HepG2 (cell line): ENCODE measurements around the gene THOC1. TPM values are rescaled to one million over a fixed set of nuclear protein-coding genes. Genes with fewer than 3 reads are reported as not detected.

Experiments
- ATAC-seq: fragments of 200-7000 bp; cut with Tn5 transposase; 3 replicates; pipeline ENCODE4 v1.9.1; 2020; ENCODE audit warnings: mild to moderate bottlenecking, moderate library complexity
- BruUV-seq: library from RNA; stranded (reverse); fragments of 400-500 nt; replicated peaks from 2 replicates; lab custom pipeline; 2021; lab: Mats Ljungman, UMichigan
- CTCF ChIA-PET: fragments of 300-600 bp; formaldehyde crosslinking; extraction: SDS; loops from one replicate; lab custom pipeline; 2021; ENCODE audit warnings: low total read pairs, inconsistent platforms, low intra/inter-chr PET ratio; lab: Yijun Ruan, JAX
- POLR2A ChIA-PET: fragments of 350-600 bp; sonication (Branson Sonifier 250); formaldehyde crosslinking; loops from one replicate; lab custom pipeline; 2020; ENCODE audit warnings: antibody characterized with exemption, inconsistent platforms; lab: Yijun Ruan, JAX
- DNase-seq: peaks from one replicate; pipeline ENCODE4 v3.0.0-alpha.2; 2015; ENCODE audit warnings: low spot score
- FAIRE-seq: peaks from 3 replicates; lab custom pipeline; 2011; peaks lifted over from hg19 to GRCh38; lab: Jason Lieb, UNC
- H2AFZ ChIP-seq: one replicate; pipeline ENCODE4 v1.6.1; 2011; ENCODE audit warnings: low read length, inconsistent platforms
- H3K27ac ChIP-seq: fragments of 300-600 bp; 3 replicates; pipeline ENCODE4 v1.8.0; 2011; ENCODE audit warnings: mixed run types, mild to moderate bottlenecking, mixed read lengths, low read length, inconsistent platforms; ENCODE audit not compliant: insufficient read depth; ENCODE audit errors: extremely low read length
- H3K27me3 ChIP-seq, 2 experiments: fragments of 200-600 bp in 1 of 2; 2 replicates in 1 of 2; 3 replicates in 1 of 2; pipeline versions ENCODE4 v1.6.0 to v1.8.0; 2011; ENCODE audit warnings: low read length in 2 of 2, mild to moderate bottlenecking in 2 of 2, moderate library complexity in 2 of 2, inconsistent platforms in 1 of 2; ENCODE audit not compliant: insufficient read depth in 2 of 2, control insufficient read depth in 1 of 2
- H3K36me3 ChIP-seq, 2 experiments: fragments of 200-600 bp in 1 of 2; replicated peaks in 1 of 2; 2 replicates in 1 of 2; 3 replicates in 1 of 2; pipeline versions ENCODE4 v1.5.1 to v1.8.0; 2011; ENCODE audit warnings: low read length in 2 of 2, inconsistent platforms in 1 of 2; ENCODE audit not compliant: insufficient read depth in 2 of 2, control insufficient read depth in 1 of 2
- H3K4me1 ChIP-seq: 2 replicates; pipeline ENCODE4 v1.5.1; 2012; ENCODE audit warnings: low read length, inconsistent platforms; ENCODE audit not compliant: insufficient read depth
- H3K4me2 ChIP-seq: 2 replicates; pipeline ENCODE4 v1.6.0; 2011; ENCODE audit warnings: low read depth, low read length, inconsistent platforms
- H3K4me3 ChIP-seq, 3 experiments: fragments of 200-600 bp in 1 of 3; sonication (generic), shearing (Covaris generic) in 1 of 3; replicated peaks in 1 of 3; 2 replicates each; pipeline ENCODE4 v1.5.1; 2011 to 2016; ENCODE audit warnings: low read length in 3 of 3, inconsistent platforms in 2 of 3, low read depth in 2 of 3, mild to moderate bottlenecking in 2 of 3, control low read depth in 1 of 3, mixed read lengths in 1 of 3; ENCODE audit not compliant: insufficient read depth in 1 of 3
- H3K79me2 ChIP-seq: one replicate; pipeline ENCODE4 v1.6.1; 2011; ENCODE audit warnings: low read length, inconsistent platforms; ENCODE audit not compliant: insufficient read depth
- H3K9ac ChIP-seq: 2 replicates; pipeline ENCODE4 v1.6.0; 2011; ENCODE audit warnings: mild to moderate bottlenecking, low read depth, low read length, inconsistent platforms; ENCODE audit not compliant: insufficient read depth
- H3K9me3 ChIP-seq: 2 replicates; pipeline ENCODE4 v1.5.1; 2012; ENCODE audit warnings: mild to moderate bottlenecking, low read length
- H4K20me1 ChIP-seq: 2 replicates; pipeline ENCODE4 v1.6.0; 2011; ENCODE audit warnings: inconsistent platforms, mild to moderate bottlenecking, low read length, moderate library complexity; ENCODE audit not compliant: insufficient read depth
- ATRX ChIP-seq: sonication (generic); formaldehyde crosslinking; IDR thresholded peaks from 2 replicates; pipeline ENCODE4 v1.4.0; 2020; ENCODE audit warnings: missing genetic modification reagents, borderline replicate concordance
- CHCHD3 ChIP-seq: sonication (generic); formaldehyde crosslinking; IDR thresholded peaks from 2 replicates; pipeline ENCODE4 v1.8.0; 2022; ENCODE audit warnings: mild to moderate bottlenecking, missing genetic modification reagents, moderate library complexity
- FOXM1 ChIP-seq: sonication (generic); formaldehyde crosslinking; IDR thresholded peaks from 2 replicates; pipeline ENCODE4 v1.5.0; 2020; ENCODE audit warnings: missing genetic modification reagents
- HCFC1 ChIP-seq: fragments of 150-350 bp; IDR thresholded peaks from 2 replicates; pipeline ENCODE4 v1.6.1; 2014; ENCODE audit warnings: low read depth, low read length
- IRF2 ChIP-seq: IDR thresholded peaks from 2 replicates; pipeline ENCODE4 v1.6.1; 2018; ENCODE audit warnings: missing genetic modification reagents, missing compliant biosample characterization
- JARID2 ChIP-seq: sonication (generic); formaldehyde crosslinking; IDR thresholded peaks from 2 replicates; pipeline ENCODE4 v1.8.1; 2023; ENCODE audit warnings: missing genetic modification reagents, inconsistent platforms; ENCODE audit not compliant: insufficient replicate concordance
- MBNL3 ChIP-seq: fragments of 250-450 bp; sonication (Bioruptor Pico); conservative IDR thresholded peaks from 2 replicates; pipeline ENCODE4 v1.8.0; 2022; ENCODE audit warnings: mild to moderate bottlenecking, inconsistent platforms
- NFIB ChIP-seq: sonication (generic); formaldehyde crosslinking; IDR thresholded peaks from 2 replicates; pipeline ENCODE4 v1.9.0; 2021; ENCODE audit warnings: missing genetic modification reagents, mild to moderate bottlenecking, borderline replicate concordance
- PITX1 ChIP-seq: sonication (generic); formaldehyde crosslinking; IDR thresholded peaks from 2 replicates; pipeline ENCODE4 v1.5.1; 2020; ENCODE audit warnings: mild to moderate bottlenecking, missing genetic modification reagents
- POLR2AphosphoS5 ChIP-seq: IDR thresholded peaks from 2 replicates; pipeline ENCODE4 v1.6.1; 2012; ENCODE audit warnings: low read depth, low read length
- SIN3B ChIP-seq: fragments of 150-350 bp; IDR thresholded peaks from 2 replicates; pipeline ENCODE4 v1.6.1; 2014; ENCODE audit warnings: low read length
- SOX5 ChIP-seq: IDR thresholded peaks from 2 replicates; pipeline ENCODE4 v1.6.1; 2016; ENCODE audit warnings: borderline replicate concordance
- TCF7 ChIP-seq: sonication (generic); IDR thresholded peaks from 2 replicates; pipeline ENCODE4 v1.6.1; 2016; ENCODE audit warnings: antibody characterized with exemption, low read depth
- U2AF1 ChIP-seq: fragments of 200-400 bp; formaldehyde crosslinking; optimal IDR thresholded peaks from 2 replicates; pipeline ENCODE3; 2017; ENCODE audit warnings: mild to moderate bottlenecking, low read depth, low read length
- ZBTB8A ChIP-seq: sonication (generic); formaldehyde crosslinking; IDR thresholded peaks from 2 replicates; pipeline ENCODE4 v1.4.0; 2020; ENCODE audit warnings: mild to moderate bottlenecking, low read depth, missing genetic modification reagents, borderline replicate concordance
- ZNF430 ChIP-seq: sonication (generic); formaldehyde crosslinking; IDR thresholded peaks from 2 replicates; pipeline ENCODE4 v1.9.0; 2021; ENCODE audit warnings: mild to moderate bottlenecking, missing genetic modification reagents
- ZNF644 ChIP-seq: IDR thresholded peaks from 2 replicates; pipeline ENCODE4 v1.6.1; 2016; ENCODE audit warnings: low read depth
- ZNF788 ChIP-seq: sonication (generic); formaldehyde crosslinking; IDR thresholded peaks from 2 replicates; pipeline ENCODE4 v1.5.0; 2020; ENCODE audit warnings: mild to moderate bottlenecking, missing genetic modification reagents, borderline replicate concordance
- WGBS: methylation state at CpG from one replicate; pipeline ENCODE4 v1.1.6; 2017; ENCODE audit warnings: low lambda C conversion rate; 5-methylcytosine and 5-hydroxymethylcytosine counted together
- in situ Hi-C: cut with HindIII; loops from 2 replicates; pipeline ENCODE4 v1.10.0; 2017; ENCODE audit warnings: low pct_unique_long_range_greater_than_20kb; ENCODE audit not compliant: extremely low pct_ligation_motif_present
- intact Hi-C: fragments of 100-400 bp; cut with micrococcal nuclease; formaldehyde crosslinking; loops from one replicate; pipeline ENCODE4 v1.10.0; 2022; ENCODE audit not compliant: unreplicated experiment
- polyA plus RNA-seq, 8 experiments: library from polyadenylated mRNA; depleted of rRNA in 3 of 8; stranded (reverse) in 7 of 8; unstranded in 1 of 8; fragments of >200 nt; fragmentation: Illumina TruSeq in 4 of 8; extraction: Trizol in 4 of 8; gene quantifications; 2 replicates each; pipeline versions ENCODE4 v1.2.1 to v1.2.3, GENCODE V29; 2011 to 2016; ENCODE audit warnings: low read depth in 4 of 8, missing spikeins in 1 of 8, mixed read lengths in 1 of 8; ENCODE audit not compliant: insufficient read depth in 1 of 8
- total RNA-seq, 5 experiments: library from RNA; depleted of rRNA; stranded (reverse); fragments of >200 nt; fragmentation: Illumina TruSeq; extraction: Trizol; gene quantifications; 2 replicates each; pipeline ENCODE4 v1.2.3, GENCODE V29; 2016; ENCODE audit warnings: low read depth in 1 of 5
- TF ChIP-seq, protein P1 (sequence below): sonication (generic); formaldehyde crosslinking; IDR thresholded peaks from 2 replicates; pipeline ENCODE4 v1.8.0; 2022; ENCODE audit warnings: missing genetic modification reagents, mild to moderate bottlenecking, inconsistent platforms, borderline replicate concordance
- TF ChIP-seq, protein P2 (sequence below): sonication (generic); formaldehyde crosslinking; IDR thresholded peaks from 2 replicates; pipeline ENCODE4 v1.8.0; 2023; ENCODE audit warnings: mild to moderate bottlenecking, missing genetic modification reagents

THOC1 gene
- total and polyA plus RNA-seq, 2 of the 13 experiments (the other 11 are each of a cell fraction or from before 2014, with no cell fraction given) = 40.6 to 56.7 TPM

DNA sequence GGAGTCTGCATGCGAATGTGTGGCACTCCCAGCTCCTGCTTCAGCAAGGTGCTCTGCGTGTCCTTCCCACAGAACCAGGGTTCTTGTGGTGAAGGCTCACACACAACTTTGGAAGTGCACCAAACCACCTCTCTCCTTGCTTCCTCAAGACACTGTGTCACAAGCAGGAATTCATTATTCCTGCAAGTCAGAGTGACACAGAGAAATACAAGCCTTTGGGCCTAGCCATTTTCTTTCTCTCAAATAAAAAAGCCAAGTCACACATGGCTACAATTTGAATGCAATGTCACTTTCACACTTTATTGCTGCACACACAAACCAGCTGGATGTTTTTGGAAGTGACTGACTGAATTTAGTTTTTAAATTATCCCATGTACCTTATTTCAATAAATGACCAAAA lies 30.1 kb upstream of the THOC1 start:
- intact Hi-C loops (no loop called here), in situ Hi-C loops (no loop called here)
- DNase-seq = no peak
- Histone ChIP-seq H4K20me1 (no peaks in the 10 kb centered on the region), H3K9me3 (no peaks in the 10 kb centered on the region), H3K9ac (no peak overlapping the region), H3K36me3 (no peaks in the 10 kb centered on the region), H3K27ac (no peak overlapping the region), H3K27me3 (peaks cover 0 to 9% of the 10 kb centered on the region in 2 experiments; a peak in 1 of 5 replicates), H2AFZ (no peak overlapping the region), H3K79me2 (no peaks in the 10 kb centered on the region), H3K4me2 (no peak overlapping the region), H3K4me1 (no peaks in the 10 kb centered on the region), H3K4me3 (no peak overlapping the region)
- no peak for ATAC-seq
- TF ChIP-seq CHCHD3 (CRISPR knock-in tag) (no peak), MBNL3 (no peak), FOXM1 (CRISPR knock-in tag) (no peak), IRF2 (no peak), ZNF430 (CRISPR knock-in tag) (no peak), PITX1 (CRISPR knock-in tag) (no peak), POLR2AphosphoS5 (no peak), JARID2 (CRISPR knock-in tag) (no peak), SIN3B (no peak), ZBTB8A (CRISPR knock-in tag) (no peak), NFIB (no peak), HCFC1 (no peak), TCF7 (no peak), SOX5 (CRISPR knock-in tag) (no peak), U2AF1 (no peak), ATRX (CRISPR knock-in tag) (no peak), ZNF644 (CRISPR knock-in tag) (no peak), ZNF788 (no peak)
- TF ChIP-seq, protein P1, sequence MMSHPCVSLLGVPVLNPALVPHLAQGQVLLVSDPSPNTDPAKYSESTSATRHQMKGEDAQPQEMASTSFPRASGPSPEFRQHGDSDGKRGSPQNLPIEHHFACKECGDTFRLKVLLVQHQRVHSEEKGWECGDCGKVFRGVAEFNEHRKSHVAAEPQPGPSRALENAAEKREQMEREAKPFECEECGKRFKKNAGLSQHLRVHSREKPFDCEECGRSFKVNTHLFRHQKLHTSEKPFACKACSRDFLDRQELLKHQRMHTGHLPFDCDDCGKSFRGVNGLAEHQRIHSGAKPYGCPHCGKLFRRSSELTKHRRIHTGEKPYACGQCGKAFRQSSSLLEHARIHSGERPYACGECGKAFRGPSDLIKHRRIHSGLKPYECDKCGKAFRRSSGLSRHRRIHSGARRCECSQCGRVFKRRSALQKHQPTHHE (CRISPR knock-in tag) = no peak
- TF ChIP-seq, protein P2, sequence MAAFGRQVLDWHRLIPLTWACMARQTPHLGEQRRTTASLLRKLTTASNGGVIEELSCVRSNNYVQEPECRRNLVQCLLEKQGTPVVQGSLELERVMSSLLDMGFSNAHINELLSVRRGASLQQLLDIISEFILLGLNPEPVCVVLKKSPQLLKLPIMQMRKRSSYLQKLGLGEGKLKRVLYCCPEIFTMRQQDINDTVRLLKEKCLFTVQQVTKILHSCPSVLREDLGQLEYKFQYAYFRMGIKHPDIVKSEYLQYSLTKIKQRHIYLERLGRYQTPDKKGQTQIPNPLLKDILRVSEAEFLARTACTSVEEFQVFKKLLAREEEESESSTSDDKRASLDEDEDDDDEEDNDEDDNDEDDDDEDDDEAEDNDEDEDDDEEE (CRISPR knock-in tag) = no peak
- CTCF ChIA-PET = no interaction called here
- no peak for FAIRE-seq
- no TSS peak for BruUV-seq
- 50% methylated on average over 1 of the region's 2 CpGs for WGBS
- POLR2A ChIA-PET = no interaction called here
